ENCODE data around the gene SMURF2.

SMURF2 gene

DNA sequence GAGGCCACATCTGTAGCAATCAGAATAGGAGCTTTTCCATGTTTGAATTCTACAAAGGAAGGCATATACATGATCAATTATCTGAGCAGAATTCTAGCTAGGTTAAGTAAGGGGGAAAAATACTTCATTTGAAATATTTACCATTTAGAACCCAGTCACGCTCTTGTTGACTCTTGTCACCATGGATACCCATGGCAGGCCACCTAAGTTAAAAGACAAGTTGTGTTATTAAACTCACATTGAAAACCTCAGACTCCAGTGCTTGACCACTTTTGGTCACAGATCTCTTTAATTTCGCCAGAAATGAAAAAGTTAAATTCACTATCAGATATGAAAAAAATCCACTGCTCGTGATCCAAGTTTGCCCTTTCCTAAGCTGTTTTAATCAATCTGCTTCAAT is 160.1 kb downstream of the SMURF2 start:
- TF ChIP-seq, protein P1, sequence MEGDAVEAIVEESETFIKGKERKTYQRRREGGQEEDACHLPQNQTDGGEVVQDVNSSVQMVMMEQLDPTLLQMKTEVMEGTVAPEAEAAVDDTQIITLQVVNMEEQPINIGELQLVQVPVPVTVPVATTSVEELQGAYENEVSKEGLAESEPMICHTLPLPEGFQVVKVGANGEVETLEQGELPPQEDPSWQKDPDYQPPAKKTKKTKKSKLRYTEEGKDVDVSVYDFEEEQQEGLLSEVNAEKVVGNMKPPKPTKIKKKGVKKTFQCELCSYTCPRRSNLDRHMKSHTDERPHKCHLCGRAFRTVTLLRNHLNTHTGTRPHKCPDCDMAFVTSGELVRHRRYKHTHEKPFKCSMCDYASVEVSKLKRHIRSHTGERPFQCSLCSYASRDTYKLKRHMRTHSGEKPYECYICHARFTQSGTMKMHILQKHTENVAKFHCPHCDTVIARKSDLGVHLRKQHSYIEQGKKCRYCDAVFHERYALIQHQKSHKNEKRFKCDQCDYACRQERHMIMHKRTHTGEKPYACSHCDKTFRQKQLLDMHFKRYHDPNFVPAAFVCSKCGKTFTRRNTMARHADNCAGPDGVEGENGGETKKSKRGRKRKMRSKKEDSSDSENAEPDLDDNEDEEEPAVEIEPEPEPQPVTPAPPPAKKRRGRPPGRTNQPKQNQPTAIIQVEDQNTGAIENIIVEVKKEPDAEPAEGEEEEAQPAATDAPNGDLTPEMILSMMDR (IDR thresholded peaks at IDR 0.05; ENCODE audit: low read depth, low read length) = no peak
- no peak for DNase-seq (ENCODE audit: low read depth in 2 of 2)
- no peak overlapping the region for H3K4me3 ChIP-seq (replicated peaks in 1 of 2; ENCODE audit: low read depth in 2 of 2, low read length in 2 of 2)

- H3K4me3 ChIP-seq (replicated peaks in 1 of 2; ENCODE audit: low read depth in 2 of 2, low read length in 2 of 2) = no peak overlapping the region
Observed at GRCh38 chr17:64500862-64501765, 161.0 kb downstream of the SMURF2 start.

GRCh38 chr17:64500487-64500859 is 161.6 kb downstream of the SMURF2 start:
- DNase-seq (ENCODE audit: low read depth in 2 of 2) = no peak
- TF ChIP-seq, protein P1 (IDR thresholded peaks at IDR 0.05; ENCODE audit: low read depth, low read length) = no peak
- H3K4me3 ChIP-seq (replicated peaks in 1 of 2; ENCODE audit: low read depth in 2 of 2, low read length in 2 of 2) = no peak overlapping the region

More at GRCh38 chr17:64500862-64501765, 161.0 kb downstream of the SMURF2 start:
- no peak for DNase-seq (ENCODE audit: low read depth in 2 of 2)
- TF ChIP-seq, protein P1 (IDR thresholded peaks at IDR 0.05; ENCODE audit: low read depth, low read length) = no peak

DNA sequence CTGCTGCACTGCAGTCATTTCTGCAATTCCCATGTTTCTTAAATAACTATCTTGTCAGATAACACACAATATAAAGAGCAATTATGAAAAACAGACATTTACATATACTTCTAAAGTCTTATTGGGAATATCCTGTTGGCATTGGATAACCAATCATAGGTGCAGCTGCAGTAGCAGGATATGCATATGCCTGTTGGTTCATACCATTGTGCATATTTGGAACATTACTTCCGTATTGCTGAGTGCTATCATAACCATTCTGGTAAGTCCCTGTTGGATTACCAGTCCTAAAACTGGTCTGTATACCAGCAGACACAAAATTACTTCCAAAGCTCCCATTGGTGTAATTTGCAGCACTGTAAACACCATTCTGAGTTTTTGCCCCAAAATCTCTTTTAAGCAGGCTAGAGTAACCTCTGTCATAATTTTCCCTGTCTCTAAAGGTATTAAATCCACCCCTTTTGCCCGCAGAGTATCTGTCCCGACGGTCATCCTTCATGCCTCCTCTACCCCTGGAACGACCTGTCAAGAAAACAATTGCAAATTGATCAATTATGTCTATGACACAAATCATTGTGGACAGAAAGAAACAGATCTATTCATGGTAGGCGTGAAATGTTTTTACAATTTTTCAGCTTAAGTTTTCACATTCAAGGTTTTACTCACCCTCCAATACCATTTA is 162.2 kb downstream of the SMURF2 start:
- TF ChIP-seq, protein P1 (IDR thresholded peaks at IDR 0.05; ENCODE audit: low read depth, low read length) = no peak
- DNase-seq (ENCODE audit: low read depth in 2 of 2) = peak; percentile 42 to 54
- H3K4me3 ChIP-seq (replicated peaks in 1 of 2; ENCODE audit: low read depth in 2 of 2, low read length in 2 of 2) = no peak overlapping the region

DNA sequence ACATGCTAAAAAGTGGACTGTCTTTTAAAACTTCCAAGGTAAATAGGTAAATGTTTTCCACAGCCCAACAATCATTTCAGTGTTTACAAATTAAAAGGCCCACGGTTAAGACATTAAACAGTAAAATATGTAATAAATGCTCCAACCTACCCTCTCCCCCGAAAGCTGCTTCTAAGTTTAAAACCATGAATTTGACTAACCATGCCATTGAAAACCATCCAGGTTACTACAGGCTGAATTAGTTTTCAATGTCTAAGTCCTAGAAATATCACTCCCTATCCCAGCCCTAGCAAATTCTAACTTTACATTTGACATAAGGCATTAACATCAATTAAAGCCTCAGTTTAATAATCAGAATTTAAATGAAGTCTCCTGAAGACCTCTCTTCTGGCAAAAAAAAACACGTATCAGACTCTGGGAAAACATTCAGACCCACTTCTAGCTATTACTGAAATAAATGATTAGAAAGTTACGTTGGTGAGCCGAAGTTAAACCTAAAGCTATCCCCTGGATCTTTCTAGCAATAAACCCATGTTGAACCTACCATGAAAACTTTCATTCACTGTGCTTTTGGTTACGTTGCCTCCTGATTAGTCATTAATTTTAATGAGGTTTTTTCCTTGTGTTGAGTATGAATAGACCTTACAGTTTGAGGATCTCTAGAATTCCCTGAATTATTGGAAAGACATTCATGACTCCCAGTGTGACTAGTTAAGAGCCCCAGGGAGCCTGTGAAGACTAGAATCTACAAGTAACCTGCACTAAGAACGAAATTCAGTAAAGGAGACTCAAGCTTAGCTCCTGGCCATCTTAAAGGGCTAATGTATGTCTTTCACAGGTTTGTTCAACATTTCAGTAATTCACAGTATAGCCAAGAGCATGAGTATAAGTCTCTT is 163.6 kb downstream of the SMURF2 start:
- no peak for DNase-seq (ENCODE audit: low read depth in 2 of 2)
- TF ChIP-seq, protein P1 (IDR thresholded peaks at IDR 0.05; ENCODE audit: low read depth, low read length) = no peak
- H3K4me3 ChIP-seq (replicated peaks in 1 of 2; ENCODE audit: low read depth in 2 of 2, low read length in 2 of 2) = no peak overlapping the region

DNA sequence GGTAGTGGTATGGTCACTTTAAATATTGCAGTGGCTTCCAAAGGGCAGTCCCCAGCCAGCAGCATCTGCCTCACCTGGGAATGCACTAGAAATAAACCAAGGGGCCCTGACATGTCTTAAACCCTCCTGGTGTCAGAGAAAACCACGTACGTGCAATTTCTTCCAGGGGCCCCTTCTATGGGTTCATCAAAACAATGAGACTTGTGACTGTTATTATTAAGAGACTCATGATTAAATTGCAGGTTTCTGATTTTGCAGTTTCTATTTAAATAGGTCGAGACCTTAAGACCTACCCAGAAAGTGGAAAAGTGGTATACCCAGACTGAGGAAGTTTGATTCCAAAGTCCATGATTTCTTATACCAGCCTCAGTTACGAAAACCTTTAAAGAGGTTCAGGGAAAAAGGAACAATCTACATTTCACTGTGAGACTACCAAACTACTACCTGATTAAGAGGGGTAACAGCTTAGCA is 164.5 kb downstream of the SMURF2 start:
- no peak for DNase-seq (ENCODE audit: low read depth in 2 of 2)
- TF ChIP-seq, protein P1 (IDR thresholded peaks at IDR 0.05; ENCODE audit: low read depth, low read length) = no peak
- H3K4me3 ChIP-seq (replicated peaks in 1 of 2; ENCODE audit: low read depth in 2 of 2, low read length in 2 of 2) = peak overlapping the region; percentile 74 to 76

Data from cardiac fibroblast (primary cell).